GM12875 (cell line): ENCODE measurements around the gene FGF10.

ENCODE experiments used
- H3K4me3 ChIP-seq: one replicate; pipeline ENCODE4 v1.5.1; 2011; ENCODE audit warnings: low read depth, low read length, control low read depth
- CTCF ChIP-seq: IDR thresholded peaks from 2 replicates; pipeline ENCODE4 v1.5.1; 2011; ENCODE audit warnings: low read depth, mild to moderate bottlenecking, control low read depth, inconsistent platforms, low read length, moderate library complexity, borderline replicate concordance; ENCODE audit not compliant: insufficient read depth

FGF10 gene

GRCh38 chr5:44299394-44299793 is 89.8 kb downstream of the FGF10 start:
- no peak for TF ChIP-seq CTCF
- H3K4me3 ChIP-seq: no peak overlapping the region

- no peak for TF ChIP-seq CTCF
- H3K4me3 ChIP-seq: no peak overlapping the region
Observed at GRCh38 chr5:44294516-44294915, 94.7 kb downstream of the FGF10 start.

DNA sequence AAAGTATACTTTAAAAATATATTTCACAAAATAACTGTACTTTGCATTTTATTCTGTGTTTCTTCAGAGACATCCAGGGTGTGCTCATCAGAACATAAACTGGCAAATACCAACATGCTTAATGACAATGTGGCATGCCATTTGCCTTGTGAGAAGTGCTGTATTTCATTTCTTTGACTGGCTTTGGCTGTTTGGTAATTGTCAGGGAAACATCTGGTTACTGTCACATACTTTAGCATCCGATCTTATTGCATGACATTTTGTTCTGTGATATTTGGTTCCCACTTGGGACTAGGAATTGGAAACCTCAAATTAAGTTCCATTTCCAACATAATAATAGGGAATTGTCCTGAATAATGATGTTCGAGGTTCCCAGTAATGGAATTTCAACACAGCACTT is 96.5 kb downstream of the FGF10 start:
- H3K4me3 ChIP-seq: no peak overlapping the region
- no peak for TF ChIP-seq CTCF

DNA sequence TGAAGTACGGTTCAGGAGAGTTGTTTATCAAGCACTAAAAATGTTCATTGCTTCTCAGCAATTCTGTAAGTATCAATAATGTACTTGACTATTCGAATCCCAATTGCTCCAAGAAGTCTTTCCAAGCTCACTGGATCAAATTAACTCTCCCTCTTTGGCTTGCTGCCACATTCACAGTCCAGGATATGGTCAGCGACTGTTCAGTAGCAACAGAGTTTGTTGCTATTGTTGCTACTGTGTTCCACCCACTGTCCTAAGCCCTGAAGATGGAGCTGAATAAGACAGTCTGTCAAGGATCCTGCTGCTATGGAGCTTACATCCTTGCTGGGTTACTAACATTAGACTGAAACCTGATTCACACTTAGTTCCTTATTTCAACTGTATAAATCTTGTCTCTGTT is 110.8 kb downstream of the FGF10 start:
- no peak for TF ChIP-seq CTCF
- no peak overlapping the region for H3K4me3 ChIP-seq

DNA sequence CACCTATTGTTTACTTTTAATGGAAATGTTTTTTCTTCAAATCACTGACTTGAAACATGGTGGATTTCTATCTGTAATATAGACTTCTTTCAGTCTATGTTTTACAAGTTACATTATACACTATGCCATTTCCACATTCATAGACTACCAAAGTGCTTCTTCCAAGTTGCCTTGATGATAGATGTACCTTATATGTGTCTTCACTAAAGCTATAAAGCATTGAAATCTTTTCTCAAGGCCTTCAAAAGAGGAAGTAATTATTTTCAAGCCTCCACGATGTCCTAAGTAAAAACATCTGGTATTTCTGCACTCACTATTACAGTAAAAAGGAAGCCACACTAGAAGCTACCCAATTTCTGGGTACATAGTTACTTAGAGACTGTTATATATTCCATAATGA is 113.3 kb downstream of the FGF10 start:
- no peak for TF ChIP-seq CTCF
- no peak overlapping the region for H3K4me3 ChIP-seq

DNA sequence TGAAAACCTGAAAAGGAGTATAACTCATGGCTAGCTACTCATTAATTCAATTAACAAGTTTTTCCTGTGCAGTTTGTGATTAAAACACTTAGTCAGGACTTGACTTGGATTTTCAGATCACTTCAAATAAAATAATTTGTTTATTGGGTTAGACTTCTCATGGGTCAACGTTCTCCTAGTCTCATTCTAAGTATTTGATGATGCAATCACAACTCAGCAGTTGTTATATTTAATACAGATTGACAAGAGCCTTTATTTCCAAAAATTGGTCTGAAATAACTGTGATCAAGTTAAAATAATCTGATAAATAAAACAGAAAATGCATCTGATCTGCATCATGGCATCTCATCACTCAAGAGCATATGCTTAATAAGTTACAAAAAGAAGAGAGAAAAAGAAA is 113.9 kb downstream of the FGF10 start:
- TF ChIP-seq CTCF: no peak

DNA sequence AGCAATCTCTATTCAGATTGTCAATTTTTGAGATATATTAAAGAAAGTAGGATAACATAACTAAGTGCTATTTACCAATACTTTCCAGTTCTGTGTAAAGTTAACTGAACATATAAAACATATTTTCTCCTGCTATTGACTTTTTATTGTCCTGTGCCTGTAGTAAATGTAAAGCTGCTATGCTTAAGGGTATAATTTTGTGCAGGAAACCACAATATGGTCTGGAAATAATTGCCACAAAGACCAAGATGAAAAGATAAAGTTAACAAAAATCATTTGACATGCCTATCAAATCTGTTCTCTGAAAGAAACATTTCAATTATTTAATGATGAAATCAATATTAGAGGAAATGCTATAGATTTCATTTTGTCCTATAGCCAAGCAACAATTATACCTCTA is 121.3 kb downstream of the FGF10 start:
- TF ChIP-seq CTCF: no peak
- no peak overlapping the region for H3K4me3 ChIP-seq

More for the DNA sequence above, 113.9 kb downstream of the FGF10 start:
- no peak overlapping the region for H3K4me3 ChIP-seq
